ENCODE measurements around the gene SEC11A. TPM values are rescaled to one million over a fixed set of nuclear protein-coding genes. Genes with fewer than 3 reads are reported as not detected.
A peak's percentile ranks its signal among the peaks of the same experiment; 100 is the strongest.

The SEC11A gene
- total and polyA plus RNA-seq, 2 donors: 120 to 158 TPM

GRCh38 chr15:84658080-84658787, 57.7 kb downstream of the SEC11A start, which contains the start of gene NMB:
Gene NMB, minus strand, starts transcription at chr15:84658199. Its CDS starts 47 bp downstream, at chr15:84658152.
- Histone ChIP-seq H3K36me3 (ENCODE audit: control insufficient read depth in 2 of 2, insufficient read depth in 2 of 2, low read length in 1 of 2) (peaks cover 0 to 4% of the 10 kb centered on the region in 2 donors), H3K27ac (ENCODE audit: low read depth in 1 of 2, low read length in 1 of 2) (peak within 1 kb of the TSS; percentile 72 to 80), H3K27me3 (ENCODE audit: control insufficient read depth in 2 of 2, insufficient read depth in 1 of 2, low read length in 1 of 2) (peaks cover 0 to 6% of the 10 kb centered on the region in 2 donors), H3K9me3 (ENCODE audit: control insufficient read depth in 2 of 2, insufficient read depth in 1 of 2, low read length in 1 of 2) (no peaks in the 10 kb centered on the region), H3K4me3 (ENCODE audit: low read length in 2 of 2) (peak within 1 kb of the TSS; percentile 53 to 60), H3K4me1 (ENCODE audit: control insufficient read depth in 2 of 2, insufficient read depth in 2 of 2, low read length in 2 of 2) (peaks cover 16 to 28% of the 10 kb centered on the region in 2 donors)
- under 1% methylated on average over 61 of the region's 61 CpGs for WGBS
- DNase-seq (ENCODE audit: low read depth in 6 of 9, low spot score in 9 of 9): peak in 8 of 9 donors; percentile 57 to 92 (median 74)

GRCh38 chr15:84657748-84658079, 58.2 kb downstream of the SEC11A start:
- Histone ChIP-seq H3K27ac (ENCODE audit: low read depth in 1 of 2, low read length in 1 of 2) (peak overlapping the region in 1 of 2 donors; percentile 80), H3K27me3 (ENCODE audit: control insufficient read depth in 2 of 2, insufficient read depth in 1 of 2, low read length in 1 of 2) (peaks cover 0 to 6% of the 10 kb centered on the region in 2 donors), H3K9me3 (ENCODE audit: control insufficient read depth in 2 of 2, insufficient read depth in 1 of 2, low read length in 1 of 2) (no peaks in the 10 kb centered on the region), H3K4me1 (ENCODE audit: control insufficient read depth in 2 of 2, insufficient read depth in 2 of 2, low read length in 2 of 2) (peaks cover 16 to 31% of the 10 kb centered on the region in 2 donors), H3K4me3 (ENCODE audit: low read length in 2 of 2) (peak overlapping the region; percentile 37 to 60), H3K36me3 (ENCODE audit: control insufficient read depth in 2 of 2, insufficient read depth in 2 of 2, low read length in 1 of 2) (peaks cover 0 to 4% of the 10 kb centered on the region in 2 donors)
- DNase-seq (ENCODE audit: low read depth in 6 of 9, low spot score in 9 of 9): no peak
- WGBS: 32% methylated on average over 17 of the region's 17 CpGs

GRCh38 chr15:84656972-84657371, 59.0 kb downstream of the SEC11A start:
- Histone ChIP-seq H3K4me1 (ENCODE audit: control insufficient read depth in 2 of 2, insufficient read depth in 2 of 2, low read length in 2 of 2) (peaks cover 16 to 31% of the 10 kb centered on the region in 2 donors), H3K4me3 (ENCODE audit: low read length in 2 of 2) (no peak overlapping the region), H3K27me3 (ENCODE audit: control insufficient read depth in 2 of 2, insufficient read depth in 1 of 2, low read length in 1 of 2) (peaks cover 0 to 6% of the 10 kb centered on the region in 2 donors), H3K9me3 (ENCODE audit: control insufficient read depth in 2 of 2, insufficient read depth in 1 of 2, low read length in 1 of 2) (no peaks in the 10 kb centered on the region), H3K27ac (ENCODE audit: low read depth in 1 of 2, low read length in 1 of 2) (no peak overlapping the region), H3K36me3 (ENCODE audit: control insufficient read depth in 2 of 2, insufficient read depth in 2 of 2, low read length in 1 of 2) (peaks cover 5 to 7% of the 10 kb centered on the region in 2 donors)
- WGBS: 98% methylated on average over 7 of the region's 7 CpGs
- DNase-seq (ENCODE audit: low read depth in 6 of 9, low spot score in 9 of 9): no peak

- peaks cover 16 to 31% of the 10 kb centered on the region in 2 donors for H3K4me1 ChIP-seq (ENCODE audit: control insufficient read depth in 2 of 2, insufficient read depth in 2 of 2, low read length in 2 of 2)
- 9% methylated on average over 19 of the region's 19 CpGs for WGBS
- peak overlapping the region; percentile 64 to 94 for H3K4me3 ChIP-seq (ENCODE audit: low read length in 2 of 2)
- peaks cover 16 to 21% of the 10 kb centered on the region in 2 donors for H3K36me3 ChIP-seq (ENCODE audit: control insufficient read depth in 2 of 2, insufficient read depth in 2 of 2, low read length in 1 of 2)
- peak overlapping the region; percentile 80 to 90 for H3K27ac ChIP-seq (ENCODE audit: low read depth in 1 of 2, low read length in 1 of 2)
- H3K9me3 ChIP-seq (ENCODE audit: control insufficient read depth in 2 of 2, insufficient read depth in 1 of 2, low read length in 1 of 2): no peaks in the 10 kb centered on the region
- H3K27me3 ChIP-seq (ENCODE audit: control insufficient read depth in 2 of 2, insufficient read depth in 1 of 2, low read length in 1 of 2): peaks cover 0 to 6% of the 10 kb centered on the region in 2 donors
- peak; percentile 69 to 93 (median 78) for DNase-seq (ENCODE audit: low read depth in 6 of 9, low spot score in 9 of 9)
These were observed 61.1 kb downstream of the SEC11A start for GRCh38 chr15:84654689-84655453.

GRCh38 chr15:84653910-84654688, 61.8 kb downstream of the SEC11A start, which contains the start of gene WDR73:
Gene WDR73, minus strand, starts transcription at chr15:84654283. Its CDS starts 9 bp downstream, at chr15:84654274.
- WGBS: under 1% methylated on average over 49 of the region's 49 CpGs
- peaks cover 0 to 6% of the 10 kb centered on the region in 2 donors for H3K27me3 ChIP-seq (ENCODE audit: control insufficient read depth in 2 of 2, insufficient read depth in 1 of 2, low read length in 1 of 2)
- peaks cover 22 to 26% of the 10 kb centered on the region in 2 donors for H3K36me3 ChIP-seq (ENCODE audit: control insufficient read depth in 2 of 2, insufficient read depth in 2 of 2, low read length in 1 of 2)
- no peaks in the 10 kb centered on the region for H3K9me3 ChIP-seq (ENCODE audit: control insufficient read depth in 2 of 2, insufficient read depth in 1 of 2, low read length in 1 of 2)
- H3K4me1 ChIP-seq (ENCODE audit: control insufficient read depth in 2 of 2, insufficient read depth in 2 of 2, low read length in 2 of 2): peaks cover 16 to 30% of the 10 kb centered on the region in 2 donors
- DNase-seq (ENCODE audit: low read depth in 6 of 9, low spot score in 9 of 9): peak; percentile 90 to 98 (median 96)
- peak within 1 kb of the TSS; percentile 90 to 91 for H3K27ac ChIP-seq (ENCODE audit: low read depth in 1 of 2, low read length in 1 of 2)
- peak within 1 kb of the TSS; percentile 64 to 94 for H3K4me3 ChIP-seq (ENCODE audit: low read length in 2 of 2)

GRCh38 chr15:84653584-84653909, 62.4 kb downstream of the SEC11A start:
- peaks cover 11 to 24% of the 10 kb centered on the region in 2 donors for H3K4me1 ChIP-seq (ENCODE audit: control insufficient read depth in 2 of 2, insufficient read depth in 2 of 2, low read length in 2 of 2)
- H3K27me3 ChIP-seq (ENCODE audit: control insufficient read depth in 2 of 2, insufficient read depth in 1 of 2, low read length in 1 of 2): peaks cover 0 to 6% of the 10 kb centered on the region in 2 donors
- peak overlapping the region; percentile 43 to 90 for H3K27ac ChIP-seq (ENCODE audit: low read depth in 1 of 2, low read length in 1 of 2)
- no peaks in the 10 kb centered on the region for H3K9me3 ChIP-seq (ENCODE audit: control insufficient read depth in 2 of 2, insufficient read depth in 1 of 2, low read length in 1 of 2)
- WGBS: 25% methylated on average over 7 of the region's 7 CpGs
- peak overlapping the region; percentile 64 to 94 for H3K4me3 ChIP-seq (ENCODE audit: low read length in 2 of 2)
- DNase-seq (ENCODE audit: low read depth in 6 of 9, low spot score in 9 of 9): no peak
- H3K36me3 ChIP-seq (ENCODE audit: control insufficient read depth in 2 of 2, insufficient read depth in 2 of 2, low read length in 1 of 2): peaks cover 28 to 32% of the 10 kb centered on the region in 2 donors

GRCh38 chr15:84649706-84650105, 66.2 kb downstream of the SEC11A start:
- Histone ChIP-seq H3K36me3 (ENCODE audit: control insufficient read depth in 2 of 2, insufficient read depth in 2 of 2, low read length in 1 of 2) (peaks cover 61 to 65% of the 10 kb centered on the region in 2 donors), H3K27ac (ENCODE audit: low read depth in 1 of 2, low read length in 1 of 2) (no peak overlapping the region), H3K4me1 (ENCODE audit: control insufficient read depth in 2 of 2, insufficient read depth in 2 of 2, low read length in 2 of 2) (peaks cover 5 to 11% of the 10 kb centered on the region in 2 donors), H3K9me3 (ENCODE audit: control insufficient read depth in 2 of 2, insufficient read depth in 1 of 2, low read length in 1 of 2) (no peaks in the 10 kb centered on the region), H3K4me3 (ENCODE audit: low read length in 2 of 2) (no peak overlapping the region), H3K27me3 (ENCODE audit: control insufficient read depth in 2 of 2, insufficient read depth in 1 of 2, low read length in 1 of 2) (no peaks in the 10 kb centered on the region)
- no peak for DNase-seq (ENCODE audit: low read depth in 6 of 9, low spot score in 9 of 9)
- WGBS: 97% methylated on average over 2 of the region's 2 CpGs

GRCh38 chr15:84648539-84648938, 67.4 kb downstream of the SEC11A start:
- H3K4me1 ChIP-seq (ENCODE audit: control insufficient read depth in 2 of 2, insufficient read depth in 2 of 2, low read length in 2 of 2): peaks cover 3 to 6% of the 10 kb centered on the region in 2 donors
- H3K27me3 ChIP-seq (ENCODE audit: control insufficient read depth in 2 of 2, insufficient read depth in 1 of 2, low read length in 1 of 2): no peaks in the 10 kb centered on the region
- H3K9me3 ChIP-seq (ENCODE audit: control insufficient read depth in 2 of 2, insufficient read depth in 1 of 2, low read length in 1 of 2): no peaks in the 10 kb centered on the region
- no peak for DNase-seq (ENCODE audit: low read depth in 6 of 9, low spot score in 9 of 9)
- 96% methylated on average over 3 of the region's 3 CpGs for WGBS
- no peak overlapping the region for H3K4me3 ChIP-seq (ENCODE audit: low read length in 2 of 2)
- H3K27ac ChIP-seq (ENCODE audit: low read depth in 1 of 2, low read length in 1 of 2): no peak overlapping the region
- H3K36me3 ChIP-seq (ENCODE audit: control insufficient read depth in 2 of 2, insufficient read depth in 2 of 2, low read length in 1 of 2): peaks cover 72 to 74% of the 10 kb centered on the region in 2 donors
